GM19025 (cell line): Measurements from ENCODE around the gene CHRNA1.
A peak's percentile ranks its signal among the peaks of the same experiment; 100 is the strongest.

Source experiments
- ATAC-seq: cut with Tn5 transposase; IDR thresholded peaks from one replicate; pipeline ENCODE4 v1.9.1; 2021; ENCODE audit warnings: mild to moderate bottlenecking, low read depth, moderate library complexity; ENCODE audit not compliant: unreplicated experiment

The CHRNA1 gene

DNA sequence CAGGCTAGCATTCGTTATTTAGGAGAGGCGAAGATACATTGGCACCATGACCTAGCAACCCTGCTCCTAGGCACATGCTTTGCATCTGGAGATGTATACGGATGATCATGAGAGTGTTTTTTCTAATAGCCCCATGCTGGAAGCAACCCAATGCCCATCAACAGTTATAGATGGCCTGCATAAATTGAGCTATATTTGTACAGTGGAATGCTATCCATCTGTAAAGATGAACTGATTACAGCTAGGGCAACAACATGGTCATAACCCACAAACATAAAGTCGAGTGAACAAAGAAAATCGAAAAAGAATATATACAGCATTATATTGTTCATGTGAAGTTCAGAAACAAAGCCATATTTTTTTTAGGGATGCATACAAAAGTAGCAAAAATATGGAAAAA is 20.6 kb upstream of the CHRNA1 start:
- no peak for ATAC-seq

DNA sequence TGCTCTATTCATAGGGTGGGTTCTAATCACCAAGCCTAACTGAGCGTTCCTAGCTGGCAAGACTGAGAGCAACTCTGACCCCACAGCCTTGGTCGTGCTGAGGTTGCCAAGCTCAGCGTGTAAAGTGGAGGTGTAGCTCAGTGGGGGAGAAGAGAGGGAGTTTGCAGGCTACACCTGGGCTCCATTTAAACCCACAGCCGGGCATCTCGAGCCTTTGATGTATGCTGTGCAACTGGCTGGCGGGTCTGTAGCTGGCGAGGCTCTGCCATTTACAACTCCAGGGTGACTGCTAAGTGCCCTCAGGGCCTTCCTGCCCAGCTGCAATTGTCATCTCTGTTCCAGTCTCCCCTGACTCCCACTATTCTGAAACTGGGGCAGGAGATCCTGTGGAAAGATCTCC is 20.0 kb upstream of the CHRNA1 start:
- ATAC-seq = no peak

DNA sequence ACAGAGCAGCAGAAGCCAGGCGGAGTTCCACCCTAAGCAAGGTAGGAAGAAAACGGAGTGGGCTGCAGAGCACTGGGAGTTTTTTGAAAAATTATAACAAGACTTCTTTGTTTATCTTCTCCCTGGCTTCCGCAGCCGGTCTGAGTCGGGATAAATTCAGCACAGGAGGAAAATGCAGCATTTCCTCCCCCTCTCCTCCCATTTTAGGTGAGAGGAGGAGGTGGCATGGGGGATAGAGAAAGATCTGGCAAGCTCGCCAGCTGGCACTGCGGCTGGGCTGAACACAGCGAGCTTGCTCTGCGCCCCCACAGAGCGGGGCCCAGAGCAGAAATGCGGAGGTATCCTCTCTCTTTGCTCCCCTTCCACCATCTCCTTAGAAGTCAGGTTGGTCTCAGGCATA is 17.7 kb upstream of the CHRNA1 start:
- ATAC-seq = no peak

DNA sequence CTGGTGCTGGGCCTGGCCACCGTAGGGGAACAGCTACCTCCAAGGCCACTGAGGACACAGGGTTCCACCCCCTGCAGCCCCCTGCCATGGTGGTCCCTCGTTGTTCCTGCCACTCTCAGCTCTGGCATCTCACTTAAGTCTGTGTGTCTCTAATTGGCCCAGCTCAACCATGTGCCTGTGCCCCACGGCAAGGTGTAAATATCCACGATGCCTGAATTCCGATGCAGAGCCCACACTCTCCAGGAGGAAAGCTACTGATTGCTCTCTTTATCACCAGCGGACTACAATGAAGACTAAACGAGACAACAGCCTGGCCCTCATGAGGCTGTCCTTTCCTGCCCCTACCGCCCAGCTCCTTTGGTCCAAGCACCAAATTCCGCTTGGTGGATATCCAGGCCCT is 17.0 kb upstream of the CHRNA1 start:
- ATAC-seq = no peak

DNA sequence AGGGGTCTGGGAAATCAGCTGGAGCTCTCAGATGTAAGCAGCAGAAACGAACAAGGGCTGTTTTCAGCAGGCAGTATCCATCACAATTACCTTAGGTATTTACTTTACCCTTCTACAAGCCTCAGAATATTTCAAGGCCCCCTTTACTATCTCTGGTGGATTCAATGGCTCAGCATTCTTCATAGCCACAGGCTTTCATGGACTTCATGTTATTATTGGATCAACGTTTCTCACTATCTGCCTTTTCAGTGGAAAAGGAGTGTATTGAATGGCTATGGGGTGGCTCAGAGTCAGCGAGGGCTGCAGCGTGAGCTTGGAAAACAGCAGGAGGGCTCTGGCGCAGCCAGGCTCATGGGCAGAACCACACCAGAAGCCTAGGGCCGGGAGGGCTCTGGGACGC is 16.6 kb upstream of the CHRNA1 start:
- no peak for ATAC-seq

DNA sequence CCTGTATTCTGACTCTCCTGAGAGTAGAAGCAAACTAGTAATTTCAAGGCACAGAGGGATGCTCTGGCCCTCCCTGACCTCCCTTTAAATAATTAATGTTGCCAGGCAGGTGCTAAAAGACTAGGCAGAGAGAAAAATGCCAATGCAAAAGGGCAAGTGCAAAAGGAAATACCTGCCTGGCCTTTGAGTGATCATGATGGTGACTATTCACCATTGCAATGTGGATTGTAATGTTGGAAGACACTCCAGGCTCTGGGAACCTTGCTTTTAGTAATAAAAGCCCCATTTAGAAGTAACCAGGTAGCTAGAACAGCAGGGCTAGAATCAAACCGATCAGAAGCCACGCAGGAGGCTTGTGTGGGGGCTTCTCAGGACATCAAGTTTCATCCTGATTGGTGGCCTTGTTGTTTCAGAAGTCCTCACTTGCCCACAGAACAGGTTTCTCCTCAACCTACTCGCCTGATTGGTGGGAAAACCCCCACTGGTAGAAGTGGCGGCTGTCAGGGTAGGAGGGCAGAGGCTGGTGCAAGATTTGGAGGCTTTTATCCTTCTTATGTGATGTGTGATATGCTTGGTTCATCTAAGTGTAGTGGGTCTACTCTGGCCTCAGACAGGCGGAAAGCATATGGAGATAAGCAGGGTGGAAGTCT is 16.0 kb upstream of the CHRNA1 start:
- ATAC-seq = no peak

DNA sequence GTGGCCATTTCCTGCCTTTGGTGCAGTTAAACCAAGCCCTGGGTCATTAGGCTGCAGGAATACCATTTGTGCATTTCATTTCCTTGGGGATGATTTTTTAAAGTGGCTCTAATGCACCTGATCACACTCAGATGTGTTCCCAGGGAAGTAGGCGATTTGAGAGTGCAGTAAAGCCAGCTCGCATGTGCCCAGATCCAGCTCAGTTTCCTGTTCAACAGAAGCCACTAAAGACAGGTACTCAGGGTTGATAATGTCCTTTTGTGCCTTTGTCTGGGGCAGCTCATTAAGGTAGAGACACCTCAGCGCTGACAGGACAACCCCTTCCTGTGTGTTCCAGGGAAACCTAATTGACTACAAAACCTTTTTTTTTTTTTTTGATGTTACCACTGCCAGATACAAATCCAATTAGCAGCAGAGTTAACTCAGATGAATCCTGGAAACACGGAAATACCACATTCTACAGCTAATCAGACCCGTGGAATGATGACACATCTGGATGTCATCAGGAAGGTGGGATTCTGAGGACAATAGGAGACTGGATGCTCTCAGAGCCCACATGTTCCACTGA is 15.2 kb upstream of the CHRNA1 start:
- no peak for ATAC-seq

DNA sequence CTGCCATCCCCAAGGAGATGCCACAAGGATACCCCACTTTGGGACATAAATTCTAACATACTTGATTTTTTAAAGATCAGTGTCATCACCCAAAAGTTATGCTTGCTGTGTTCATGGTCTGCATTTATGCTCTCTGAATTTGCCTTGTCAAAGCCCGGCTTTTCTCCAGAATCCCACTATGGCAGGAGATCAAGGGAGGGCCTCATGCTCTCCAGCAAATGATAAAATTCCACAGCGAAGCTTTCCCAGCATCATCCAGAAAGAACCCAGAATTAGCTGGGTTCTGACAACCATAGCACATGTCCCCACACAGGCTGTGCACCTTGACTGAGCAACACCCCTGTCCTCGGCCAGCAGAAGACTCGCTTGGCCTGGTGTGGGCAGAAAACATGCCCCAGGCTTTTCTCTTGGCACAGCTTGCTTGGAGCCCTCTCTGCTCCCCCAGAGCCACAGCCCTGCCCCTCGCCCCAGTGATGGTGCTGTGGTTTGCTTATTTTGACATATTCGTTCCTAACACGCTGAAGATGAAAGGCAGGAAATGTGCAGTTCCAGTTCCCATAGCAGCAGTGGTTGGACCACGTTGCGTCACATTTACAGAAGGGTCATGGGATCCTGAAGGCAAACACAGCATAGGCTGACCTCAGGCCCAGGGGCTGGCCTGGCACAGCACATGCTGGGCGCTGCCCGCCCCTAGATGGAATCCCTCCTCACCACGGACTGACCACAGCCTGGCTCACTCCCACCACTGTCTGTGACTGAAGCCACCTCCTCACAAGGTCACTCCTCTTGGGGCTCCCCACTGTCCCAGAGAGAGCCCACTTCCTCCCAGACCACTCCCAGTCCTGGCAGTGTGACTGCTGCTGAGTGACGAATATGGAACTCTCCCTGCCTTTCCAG is 14.1 kb upstream of the CHRNA1 start:
- ATAC-seq = peak; percentile 54

DNA sequence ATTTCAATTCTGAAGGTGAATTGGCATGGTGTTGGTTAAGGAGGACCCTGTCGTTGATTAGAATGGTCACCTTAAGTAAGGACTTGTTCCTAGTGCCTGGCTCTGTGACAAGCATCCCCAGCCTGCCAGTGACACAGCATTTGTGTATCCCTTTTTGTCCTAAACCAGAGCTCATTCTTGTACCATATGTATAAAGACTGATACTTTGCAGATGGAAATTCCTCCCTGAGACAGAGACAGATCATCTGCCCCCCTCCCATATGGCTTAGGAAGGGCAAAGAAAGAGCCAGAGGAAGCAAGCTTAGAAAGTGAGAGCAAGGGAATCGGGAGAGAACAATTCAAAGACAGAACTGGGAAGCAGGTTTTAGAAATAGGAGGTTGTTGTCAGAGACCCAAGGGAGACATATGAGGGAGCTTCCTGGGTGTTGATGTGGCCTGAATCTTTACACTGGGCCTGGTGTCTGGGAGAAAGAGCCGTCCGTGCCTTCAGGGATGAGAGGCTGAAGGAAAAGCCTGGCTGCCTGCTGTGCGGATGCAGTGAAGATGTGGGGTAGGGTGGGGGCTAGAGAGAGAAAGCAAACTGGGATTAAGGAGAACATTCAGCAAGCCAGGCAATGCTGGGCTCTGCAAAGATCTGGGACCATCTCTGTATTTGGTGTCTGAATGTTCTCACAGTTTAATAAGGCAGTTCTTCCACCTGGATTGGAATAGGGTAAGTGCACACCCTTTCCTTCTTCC is 13.2 kb upstream of the CHRNA1 start:
- ATAC-seq = no peak

DNA sequence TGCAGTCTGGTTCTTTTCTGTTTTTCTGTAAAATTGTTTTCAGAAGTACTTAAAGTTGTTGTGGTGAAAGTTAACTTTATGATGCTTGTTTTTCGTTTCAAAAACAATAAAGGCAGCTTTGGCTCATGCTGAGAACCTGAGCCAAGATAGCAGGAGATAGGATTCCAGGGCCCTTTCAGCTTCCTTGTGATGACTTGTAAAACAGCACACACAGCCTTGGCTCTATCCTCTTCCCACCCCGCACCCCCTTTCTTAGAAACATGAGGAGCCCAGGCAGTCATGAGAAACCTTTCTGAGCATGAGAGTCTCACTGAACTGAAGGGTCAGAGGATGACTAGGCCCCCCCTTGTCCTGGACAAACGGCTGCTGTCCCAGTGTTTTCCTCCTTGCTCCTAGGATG is 12.4 kb upstream of the CHRNA1 start:
- ATAC-seq = no peak

DNA sequence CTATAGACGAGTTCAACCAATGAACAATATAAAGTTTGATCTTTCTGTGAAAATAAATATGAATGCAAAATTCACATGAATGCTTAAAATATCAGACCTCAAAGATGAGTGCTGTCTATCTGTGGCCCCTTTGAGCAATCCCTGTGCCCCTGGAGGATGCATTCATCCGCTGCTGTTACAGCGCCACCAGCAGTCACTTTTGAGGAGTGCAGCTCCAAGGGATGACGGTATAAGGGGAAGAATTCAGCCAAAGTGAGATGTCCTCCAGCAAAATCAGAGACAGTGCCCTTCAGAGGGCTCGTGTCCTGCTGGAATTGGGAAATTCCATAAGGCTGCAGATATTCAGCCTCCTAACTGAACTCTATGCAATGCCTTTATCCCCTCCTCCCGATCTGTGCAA is 12.0 kb upstream of the CHRNA1 start:
- no peak for ATAC-seq

DNA sequence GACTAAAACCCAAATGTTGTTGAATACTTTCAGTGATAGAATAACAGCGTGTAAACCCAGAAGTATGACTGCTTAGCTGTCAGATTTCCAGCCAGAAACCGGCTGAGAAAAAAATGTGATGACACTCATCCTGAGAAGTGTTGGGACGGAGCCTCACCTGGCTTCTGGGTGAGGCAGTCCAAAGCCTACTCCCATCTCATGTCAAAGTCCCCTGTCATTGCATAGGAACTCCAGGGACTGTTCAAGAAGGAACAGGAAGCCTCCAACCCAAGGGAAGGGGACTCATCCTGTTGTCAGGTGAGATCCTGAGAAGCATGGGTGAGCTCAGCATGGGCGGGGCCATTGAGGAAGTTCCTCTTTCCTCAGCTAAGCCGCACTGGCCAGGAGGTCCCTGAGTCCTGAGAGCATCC is 11.3 kb upstream of the CHRNA1 start:
- ATAC-seq = no peak

DNA sequence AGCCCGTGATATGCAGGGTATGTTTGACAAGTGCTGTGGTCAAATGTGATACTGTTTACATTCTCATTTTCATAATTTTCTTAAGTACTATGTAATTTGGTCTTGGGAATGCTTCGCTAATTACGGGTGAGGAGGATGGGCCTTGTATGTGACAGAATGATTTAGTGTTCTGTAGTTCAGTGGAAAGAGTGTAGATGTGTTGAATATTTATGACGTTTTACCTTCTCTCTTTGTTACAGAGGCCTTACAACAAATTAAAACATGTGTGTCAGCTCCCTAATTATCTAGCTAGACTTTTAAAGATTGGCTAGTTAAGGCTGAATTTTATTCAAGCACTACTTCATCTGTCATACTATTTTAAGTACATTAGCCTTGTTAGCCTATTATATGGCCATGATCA is 10.6 kb upstream of the CHRNA1 start:
- no peak for ATAC-seq

DNA sequence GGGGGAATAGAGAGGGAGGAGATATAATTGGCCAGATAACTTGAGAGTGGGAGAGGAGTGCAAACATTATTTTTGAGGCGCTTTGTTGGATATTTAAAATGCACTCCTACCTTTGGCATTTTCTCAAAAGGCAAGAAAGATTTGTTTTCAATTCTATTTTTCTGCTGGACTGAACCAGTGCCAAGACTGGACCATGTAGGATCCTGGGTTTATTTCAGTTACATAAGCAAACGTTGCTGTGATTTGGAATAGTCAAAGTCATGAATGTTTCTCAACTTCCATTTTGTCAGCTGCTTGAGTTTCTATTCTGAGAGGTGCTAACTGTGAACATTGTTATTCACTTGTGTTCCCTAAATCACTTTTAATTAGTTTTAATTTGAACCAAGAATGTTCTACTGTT is 8.9 kb upstream of the CHRNA1 start:
- ATAC-seq = no peak

DNA sequence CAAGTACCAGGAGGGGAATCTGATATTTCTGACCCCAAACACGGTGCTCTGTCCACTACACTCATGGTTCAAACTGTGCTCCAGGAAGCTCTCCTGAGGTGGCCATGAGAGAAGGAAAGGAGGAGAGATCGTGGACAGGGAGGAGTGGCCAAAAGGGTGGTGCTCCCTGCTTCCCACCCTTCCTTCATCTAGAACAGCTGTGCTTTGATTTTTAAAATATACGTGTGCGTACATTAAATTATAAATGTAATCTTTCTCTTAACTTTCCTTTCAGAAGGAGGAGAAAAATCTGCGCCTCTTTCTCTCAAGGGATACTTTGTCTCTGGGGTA is 8.2 kb upstream of the CHRNA1 start:
- ATAC-seq = no peak

DNA sequence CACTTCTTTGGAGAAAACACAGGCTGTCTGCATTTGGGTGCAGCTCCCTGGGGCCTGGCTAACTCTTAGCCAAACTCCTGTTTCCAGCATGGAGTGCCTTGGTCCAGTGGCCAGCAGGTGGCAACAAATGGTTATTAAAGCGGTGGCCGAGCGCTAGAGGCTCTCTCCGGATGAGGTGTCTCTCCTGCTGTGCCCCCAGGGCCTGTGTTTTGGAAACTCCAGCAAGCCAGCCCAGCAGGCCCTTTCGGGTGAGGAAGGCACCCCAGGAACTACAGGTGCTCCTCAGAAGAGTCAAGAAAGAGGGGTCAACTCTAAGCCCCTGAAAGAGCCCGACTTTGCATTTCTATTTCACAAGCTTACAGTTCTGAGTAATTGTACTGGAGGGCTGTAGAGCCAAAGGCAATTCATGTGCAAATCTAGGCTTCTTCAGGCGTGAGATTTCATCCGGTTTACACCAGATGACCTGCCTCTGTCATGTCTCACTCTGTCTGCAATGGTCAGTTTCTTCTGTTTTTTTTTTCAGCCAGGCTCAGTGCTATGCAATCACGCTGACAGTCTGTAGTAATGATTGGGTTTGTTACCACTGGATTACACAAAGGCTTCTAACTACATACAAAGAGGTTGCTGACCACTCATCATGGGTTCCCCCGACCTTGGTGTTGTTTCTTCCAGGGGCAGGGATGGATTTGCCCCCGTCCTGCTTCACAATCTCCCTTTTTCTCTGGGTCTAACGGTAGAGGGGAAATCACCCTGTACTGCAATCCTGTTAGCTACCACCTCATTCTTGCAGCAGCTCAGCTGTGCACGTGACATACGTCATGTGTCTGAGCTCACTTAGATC is 7.6 kb upstream of the CHRNA1 start:
- peak; percentile 57 for ATAC-seq

DNA sequence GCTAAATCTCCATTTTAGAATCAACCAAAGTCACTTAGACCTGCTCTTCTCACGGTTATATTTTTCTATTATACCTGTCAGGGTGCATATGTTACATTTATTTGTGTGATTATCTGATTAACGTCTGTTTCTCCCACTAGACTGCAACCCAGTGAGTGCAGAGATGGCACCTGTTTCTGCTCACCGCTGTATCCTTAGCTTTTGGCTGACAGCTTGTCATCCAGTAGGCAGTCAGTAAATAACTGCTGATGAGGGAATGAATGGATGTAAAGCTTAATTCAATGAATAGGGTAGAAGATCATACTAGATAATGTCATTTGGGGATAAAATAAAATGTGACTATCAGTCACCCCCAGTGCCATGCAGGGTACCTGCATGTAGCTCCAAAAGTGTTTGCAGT is 6.9 kb upstream of the CHRNA1 start:
- no peak for ATAC-seq

DNA sequence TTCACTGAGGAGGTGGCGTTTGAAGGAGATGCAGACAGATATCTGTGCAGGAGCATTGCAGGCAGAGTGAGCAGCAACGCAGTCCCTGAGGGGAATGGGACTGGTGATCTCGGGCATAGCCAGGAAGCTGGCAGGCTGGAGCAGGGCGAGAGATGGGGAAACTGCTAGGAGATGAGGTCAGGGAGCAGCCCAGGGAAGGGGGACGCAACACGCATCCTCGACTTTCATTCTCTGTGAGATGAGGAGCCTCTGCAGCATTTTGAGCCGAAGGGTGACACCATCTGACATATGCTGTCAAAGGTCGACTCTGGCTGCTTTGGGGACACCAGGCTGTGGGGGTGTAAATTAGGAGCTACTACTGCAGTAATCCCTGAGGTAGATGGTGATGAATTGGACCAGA is 4.3 kb upstream of the CHRNA1 start:
- ATAC-seq = no peak

DNA sequence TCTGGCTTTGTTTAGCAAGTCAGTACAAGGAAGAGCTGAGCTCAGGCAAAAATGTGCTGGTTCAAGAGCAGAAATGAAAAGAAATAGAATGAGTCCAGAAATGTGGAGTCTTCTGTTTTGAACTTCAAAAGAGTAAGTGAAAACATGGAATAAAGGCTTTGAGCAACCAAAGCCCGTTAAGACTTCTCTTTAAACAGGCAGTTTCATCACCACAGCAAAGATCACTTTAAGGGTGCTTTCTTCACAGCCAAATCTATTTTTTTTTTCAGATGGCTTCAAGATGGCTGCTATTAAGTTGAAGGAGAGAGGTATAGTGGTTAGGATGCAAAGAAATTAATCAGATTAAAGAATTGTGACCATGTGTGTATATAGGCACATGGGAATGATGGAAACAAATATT is 2.0 kb upstream of the CHRNA1 start:
- no peak for ATAC-seq

DNA sequence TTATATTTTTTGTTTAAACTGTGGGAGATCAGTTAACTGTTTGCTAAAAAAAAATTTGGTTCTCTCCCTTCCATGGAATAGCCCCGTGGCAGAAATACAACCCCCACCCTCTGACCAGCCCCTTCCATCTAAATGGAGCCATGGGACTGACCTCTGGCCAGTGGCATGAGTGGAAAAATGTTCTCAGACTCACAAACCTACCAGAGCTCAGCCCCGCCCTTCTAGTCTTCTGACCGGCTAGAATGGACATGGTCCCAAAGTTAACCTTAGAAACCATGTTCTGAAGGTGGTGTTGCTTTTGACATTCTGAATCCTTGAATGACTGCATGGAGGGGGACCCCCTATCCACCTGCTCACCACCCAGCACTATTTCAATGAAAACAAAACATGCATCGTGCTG is 1.3 kb upstream of the CHRNA1 start:
- no peak for ATAC-seq
